Brain pericyte (primary cell): Measurements from ENCODE around the gene NYAP2.
A peak's percentile ranks its signal among the peaks of the same experiment; 100 is the strongest.

Experiments
- DNase-seq: peaks from one replicate; pipeline ENCODE4 v3.0.0-alpha.2; 2012; ENCODE audit warnings: low read depth, low spot score

NYAP2 gene

DNA sequence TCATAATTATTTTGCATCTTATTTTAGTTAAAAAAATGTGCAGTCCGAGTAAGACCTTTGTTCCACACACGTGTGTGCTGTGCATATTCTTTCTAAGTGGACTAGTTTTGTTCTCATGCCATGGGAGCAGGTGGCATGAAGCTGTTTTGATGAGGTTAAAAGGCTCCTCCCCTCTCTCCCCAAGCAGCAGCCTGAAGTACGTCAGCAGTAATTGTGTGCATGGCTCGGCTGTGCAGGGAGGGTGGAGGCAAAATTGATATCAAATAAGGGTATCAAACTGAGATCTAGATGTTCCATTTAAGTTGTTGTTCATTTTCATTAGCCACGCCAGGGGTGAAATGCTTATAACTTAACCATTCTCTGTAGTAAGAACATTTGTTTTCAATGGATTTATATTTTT lies at the start of gene NYAP2:
TSS of gene NYAP2 (plus strand) at position 207 of the 400 bp plus-strand sequence. CDS start 9,171 bp downstream, outside the sequence.
- DNase-seq = no peak

GRCh38 chr2:225353579-225354085 lies 45.9 kb upstream of the NYAP2 start:
- no peak for DNase-seq

DNA sequence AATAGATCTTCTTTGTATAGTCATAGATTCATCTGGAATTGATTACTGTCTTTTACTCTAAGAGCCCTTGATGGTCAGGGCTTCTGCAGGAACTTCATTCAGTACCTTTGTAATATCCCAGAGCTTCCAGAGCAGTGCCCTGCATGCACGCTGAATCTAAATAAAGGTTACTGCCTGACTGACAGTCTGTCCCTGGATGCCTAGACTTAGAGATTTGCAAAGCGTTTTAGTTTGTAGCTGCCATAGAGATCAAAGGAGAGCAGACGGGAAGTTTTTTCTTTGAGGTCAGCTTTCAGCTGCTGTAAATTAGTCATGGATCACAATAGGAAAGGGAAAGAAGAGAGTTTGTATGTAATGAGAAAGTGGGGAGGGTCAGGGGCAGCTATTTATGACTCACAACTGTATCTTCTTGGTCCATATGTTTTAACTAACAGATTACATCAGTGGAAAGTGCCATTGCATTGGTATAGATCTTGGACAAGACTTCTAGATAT lies 45.2 kb upstream of the NYAP2 start:
- DNase-seq = peak; percentile 54

- no peak for DNase-seq
Observed at GRCh38 chr2:225355788-225356187, 43.7 kb upstream of the NYAP2 start.

DNA sequence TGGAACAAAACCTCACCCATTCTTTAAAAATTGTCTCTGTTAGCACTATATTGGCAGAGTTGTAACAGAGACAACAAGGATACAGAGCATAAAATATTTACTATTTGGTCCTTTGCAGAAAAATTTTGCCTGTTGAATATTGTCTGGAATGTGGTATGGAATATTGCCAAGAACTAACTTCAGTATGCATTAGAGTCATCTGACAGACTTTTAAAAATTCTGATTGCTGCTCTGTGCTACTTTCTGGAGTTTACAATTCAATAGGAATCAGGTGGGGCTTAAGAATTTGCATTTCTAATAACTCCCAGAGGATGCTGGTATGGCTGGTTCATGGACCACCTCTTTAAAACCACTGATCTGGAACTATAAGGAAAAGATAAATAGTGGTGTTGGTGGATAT lies 32.8 kb upstream of the NYAP2 start:
- DNase-seq = no peak

GRCh38 chr2:225367482-225367881 lies 32.0 kb upstream of the NYAP2 start:
- DNase-seq = no peak

DNA sequence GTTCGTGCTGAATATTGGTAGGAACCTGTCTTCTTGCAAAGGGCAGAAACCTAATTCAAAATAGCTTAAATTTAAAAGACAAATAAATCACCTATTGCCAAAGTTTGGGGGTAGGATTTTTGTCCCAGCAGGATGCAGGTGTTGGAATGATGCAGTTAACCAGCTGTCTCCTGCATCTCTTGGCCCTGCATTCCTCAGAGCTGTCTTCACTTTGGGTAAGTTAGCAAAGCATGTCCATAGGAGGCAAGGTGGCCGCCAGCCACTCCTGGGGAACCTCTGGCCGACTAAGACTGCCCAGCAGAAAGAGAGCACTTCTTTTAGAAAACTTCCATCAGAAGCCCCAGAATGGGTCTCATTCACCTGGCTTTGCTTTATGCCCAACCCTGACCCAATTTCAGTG lies 20.5 kb upstream of the NYAP2 start:
- DNase-seq = no peak

- DNase-seq = no peak
Observed at GRCh38 chr2:225379856-225380255, 19.7 kb upstream of the NYAP2 start.

- DNase-seq = no peak
Observed at GRCh38 chr2:225381609-225382008, 17.9 kb upstream of the NYAP2 start.

- DNase-seq = no peak
Observed at GRCh38 chr2:225398372-225398771, 1.1 kb upstream of the NYAP2 start.

GRCh38 chr2:225400060-225400511 lies 576 bp downstream of the NYAP2 start:
- peak; percentile 17 for DNase-seq

GRCh38 chr2:225400546-225401400 lies 1.3 kb downstream of the NYAP2 start:
- DNase-seq = no peak

GRCh38 chr2:225402210-225402776 lies 2.8 kb downstream of the NYAP2 start:
- no peak for DNase-seq

GRCh38 chr2:225411452-225411851 lies 11.9 kb downstream of the NYAP2 start:
- no peak for DNase-seq

- DNase-seq = no peak
Observed at GRCh38 chr2:225413786-225414185, 14.3 kb downstream of the NYAP2 start.

- no peak for DNase-seq
Observed at GRCh38 chr2:225414902-225415301, 15.4 kb downstream of the NYAP2 start.

DNA sequence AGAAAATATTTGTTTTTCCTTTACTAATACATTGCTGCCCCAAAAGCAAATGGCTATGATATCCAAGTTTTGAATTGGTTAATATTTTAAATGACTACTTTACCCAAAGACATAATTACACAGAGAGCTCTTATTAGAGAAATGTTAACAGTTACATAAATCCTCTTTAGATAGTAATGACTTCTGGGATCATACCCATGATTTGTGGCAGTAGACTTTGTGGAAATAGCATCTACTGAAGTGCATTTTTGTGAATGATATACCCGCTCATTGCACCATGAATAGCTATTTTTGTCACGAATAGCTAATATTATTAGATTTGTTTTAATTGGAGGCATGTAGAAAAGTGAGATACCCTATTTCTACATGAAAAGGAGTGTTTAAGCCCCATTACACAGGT lies 15.8 kb downstream of the NYAP2 start:
- DNase-seq = no peak

DNA sequence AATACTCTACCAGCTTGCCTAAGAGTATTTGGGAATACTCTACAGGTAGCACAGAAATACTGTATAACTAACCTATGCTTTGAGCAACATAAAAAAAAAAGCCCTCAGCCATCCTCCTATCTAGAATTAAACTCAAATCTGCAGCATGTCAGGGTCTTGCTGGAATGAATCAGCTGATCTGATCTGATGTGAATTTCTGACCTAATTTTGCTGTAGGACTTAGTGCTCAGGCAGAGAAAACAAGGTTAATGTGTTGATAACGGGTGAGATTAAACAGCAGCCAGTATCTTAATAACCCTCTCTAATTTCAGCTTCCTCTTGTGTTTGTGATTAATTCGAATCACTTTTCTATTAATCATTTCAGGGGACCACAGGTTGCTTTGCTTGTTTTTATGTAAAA lies 16.3 kb downstream of the NYAP2 start:
- no peak for DNase-seq

- no peak for DNase-seq
Observed at GRCh38 chr2:225416616-225417367, 17.3 kb downstream of the NYAP2 start.

DNA sequence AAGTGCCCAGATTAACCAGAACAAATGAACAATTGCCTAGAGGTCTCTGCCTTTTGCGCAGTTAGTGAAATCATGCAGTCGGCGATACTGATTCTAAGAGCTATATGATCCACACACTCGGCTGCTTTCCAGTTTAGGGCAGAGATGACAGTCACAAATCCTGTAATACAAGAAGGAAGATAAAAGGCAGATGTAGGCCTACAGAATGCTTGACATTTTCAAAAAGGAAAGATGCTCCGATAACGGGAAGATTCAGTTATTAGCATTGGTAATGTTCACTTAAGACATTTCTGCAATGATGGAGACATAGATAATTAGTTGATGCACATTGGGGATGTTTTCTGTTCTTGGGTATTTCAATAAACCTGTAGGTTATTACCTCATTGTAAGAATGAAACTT lies 19.5 kb downstream of the NYAP2 start:
- no peak for DNase-seq

DNA sequence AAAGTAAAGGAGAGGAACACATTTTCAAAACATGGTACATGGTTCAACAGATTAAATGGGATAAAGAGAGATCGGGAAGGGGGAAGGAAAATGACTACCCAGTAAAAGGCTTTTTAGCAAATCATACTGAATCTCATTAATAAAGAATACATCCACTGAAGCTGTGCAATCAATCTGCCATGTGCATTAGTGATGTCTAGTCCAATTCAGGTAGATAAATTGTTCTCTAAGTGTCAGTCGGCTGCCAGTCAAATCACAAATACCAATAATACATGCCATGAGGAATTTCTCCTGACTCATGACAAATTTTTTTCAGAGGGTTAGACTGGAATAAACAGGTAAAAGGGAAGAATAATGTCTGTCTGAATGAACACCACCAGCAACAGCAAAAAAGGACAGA lies 22.6 kb downstream of the NYAP2 start:
- no peak for DNase-seq

- DNase-seq = no peak
Observed at GRCh38 chr2:225425284-225425683, 25.8 kb downstream of the NYAP2 start.
